Tibial artery (tissue), 4 donors: ENCODE results near the gene FAM53C.
"Not testable (repeated sequence)": the region's sequence is repeated elsewhere in the genome, so short reads cannot be mapped to it uniquely, and the experiment has no call there.

ENCODE experiments used
- DNase-seq, 2 donors: peaks; one replicate each; pipeline ENCODE4 v3.0.0-alpha.2; 2019
- H3K27ac ChIP-seq, 2 donors: fragments of 200-600 bp; sonication (generic) in 1 of 2; 1 replicate in 1 of 2; 2 replicates in 1 of 2; pipeline ENCODE4 v1.5.1; 2018 to 2019; ENCODE audit warnings: mild to moderate bottlenecking in 1 of 2
- H3K27me3 ChIP-seq, 2 donors: fragments of 200-600 bp; sonication (generic) in 1 of 2; one replicate each; pipeline versions ENCODE4 v1.5.1 to v1.6.0; 2016 to 2019
- H3K36me3 ChIP-seq, 3 donors: fragments of 200-600 bp; sonication (generic) in 2 of 3; one replicate each; pipeline ENCODE4 v1.5.1; 2016 to 2019; ENCODE audit warnings: mild to moderate bottlenecking in 2 of 3
- H3K4me1 ChIP-seq, 4 donors: fragments of 200-600 bp; sonication (generic) in 2 of 4; 1 replicate in 3 of 4; 2 replicates in 1 of 4; pipeline ENCODE4 v1.5.1; 2016 to 2019
- H3K4me3 ChIP-seq, 2 donors: fragments of 200-600 bp; sonication (generic) in 1 of 2; 1 replicate in 1 of 2; 2 replicates in 1 of 2; pipeline ENCODE4 v1.5.1; 2018 to 2019; ENCODE audit warnings: mild to moderate bottlenecking in 2 of 2
- H3K9me3 ChIP-seq, 3 donors: fragments of 200-600 bp; sonication (generic) in 1 of 3; one replicate each; pipeline ENCODE4 v1.5.1; 2016 to 2019
- CTCF ChIP-seq, 2 experiments: fragments of 200-600 bp in 1 of 2; fragments of 450-650 bp in 1 of 2; IDR thresholded peaks; one replicate each; pipeline ENCODE4 v1.5.1; 2017 to 2019; ENCODE audit warnings: antibody characterized with exemption in 2 of 2, mild to moderate bottlenecking in 1 of 2, moderate library complexity in 1 of 2
- intact Hi-C: fragments of 100-400 bp; cut with DNase I; formaldehyde crosslinking; loops from one replicate; pipeline ENCODE4 v1.15.0; 2023; ENCODE audit warnings: low total_unique reads

The FAM53C gene

GRCh38 chr5:138316355-138316754, 21.7 kb upstream of the FAM53C start:
- TF ChIP-seq CTCF (IDR thresholded peaks at IDR 0.05): no peak
- Histone ChIP-seq H3K27me3 (no peaks in the 10 kb centered on the region), H3K27ac (no peak overlapping the region), H3K36me3 (no peaks in the 10 kb centered on the region), H3K9me3 (no peaks in the 10 kb centered on the region), H3K4me3 (no peak overlapping the region), H3K4me1 (no peaks in the 10 kb centered on the region)
- DNase-seq: no peak
- intact Hi-C loops: no loop called here

- DNase-seq, intact Hi-C loops, H3K9me3 ChIP-seq, H3K27me3 ChIP-seq, H3K4me3 ChIP-seq, H3K27ac ChIP-seq, H3K36me3 ChIP-seq, H3K4me1 ChIP-seq: not testable (repeated sequence)
Observed at GRCh38 chr5:138318211-138318610, 19.9 kb upstream of the FAM53C start.

GRCh38 chr5:138330813-138331448, 7.1 kb upstream of the FAM53C start:
- no peak for DNase-seq
- Histone ChIP-seq H3K27ac (no peak overlapping the region), H3K4me3 (peak overlapping the region; percentile 40 to 49), H3K9me3 (no peaks in the 10 kb centered on the region), H3K36me3 (no peaks in the 10 kb centered on the region), H3K4me1 (peaks cover 0 to 12% (median 8%) of the 10 kb centered on the region in 4 donors), H3K27me3 (no peaks in the 10 kb centered on the region)
- intact Hi-C loops: no loop called here
- TF ChIP-seq CTCF (IDR thresholded peaks at IDR 0.05): no peak

GRCh38 chr5:138331449-138332368, 6.4 kb upstream of the FAM53C start, which contains the start of gene CDC25C:
TSS of gene CDC25C (minus strand) at chr5:138331804. CDS start at chr5:138331180, 624 bp downstream.
- intact Hi-C loops: no loop called here
- Histone ChIP-seq H3K27ac (no peak within 1 kb of the TSS), H3K9me3 (no peaks in the 10 kb centered on the region), H3K4me3 (peak within 1 kb of the TSS; percentile 40 to 49), H3K36me3 (no peaks in the 10 kb centered on the region), H3K27me3 (no peaks in the 10 kb centered on the region), H3K4me1 (peaks cover 0 to 12% (median 8%) of the 10 kb centered on the region in 4 donors)
- peak in 1 of 2 experiments; percentile 22 for TF ChIP-seq CTCF (IDR thresholded peaks at IDR 0.05)
- DNase-seq: peak; percentile 99

GRCh38 chr5:138334867-138335447, 3.1 kb upstream of the FAM53C start:
- Histone ChIP-seq H3K27me3 (no peaks in the 10 kb centered on the region), H3K27ac (no peak overlapping the region), H3K4me1 (peaks cover 0 to 30% (median 19%) of the 10 kb centered on the region in 4 donors), H3K9me3 (no peaks in the 10 kb centered on the region), H3K4me3 (no peak overlapping the region), H3K36me3 (no peaks in the 10 kb centered on the region)
- no peak for TF ChIP-seq CTCF (IDR thresholded peaks at IDR 0.05)
- intact Hi-C loops: no loop called here
- DNase-seq: no peak
